Endodermal cell (in vitro differentiated cells): ENCODE results near the gene COG3. TPM values are rescaled to one million over a fixed set of nuclear protein-coding genes. Genes with fewer than 3 reads are reported as not detected.

Experiments used
- DNase-seq: peaks from one replicate; pipeline ENCODE4 v3.0.0-alpha.2; 2017
- H3K27ac ChIP-seq: 2 replicates; pipeline ENCODE4 v1.5.1; 2013; ENCODE audit warnings: mild to moderate bottlenecking, low read depth, low read length, moderate library complexity
- H3K27me3 ChIP-seq: 2 replicates; pipeline ENCODE4 v1.6.1; 2013; ENCODE audit warnings: mild to moderate bottlenecking, low read length, moderate library complexity; ENCODE audit not compliant: insufficient read depth, control insufficient read depth, poor library complexity, severe bottlenecking
- H3K36me3 ChIP-seq: 2 replicates; pipeline ENCODE4 v1.7.0; 2013; ENCODE audit warnings: mild to moderate bottlenecking, low read length, moderate library complexity; ENCODE audit not compliant: control insufficient read depth, insufficient read depth
- H3K4me1 ChIP-seq: one replicate; pipeline ENCODE4 v1.7.0; 2013; ENCODE audit warnings: low read length; ENCODE audit not compliant: control insufficient read depth, insufficient read depth
- H3K4me3 ChIP-seq: 2 replicates; pipeline ENCODE4 v1.5.1; 2013; ENCODE audit warnings: mild to moderate bottlenecking, low read length, moderate library complexity
- H3K9ac ChIP-seq: 2 replicates; pipeline ENCODE4 v1.6.1; 2013; ENCODE audit warnings: mild to moderate bottlenecking, low read length, moderate library complexity; ENCODE audit not compliant: poor library complexity, severe bottlenecking; ENCODE audit errors: extremely low read depth
- H3K9me3 ChIP-seq: 2 replicates; pipeline ENCODE4 v1.6.1; 2013; ENCODE audit warnings: mild to moderate bottlenecking, low read length, moderate library complexity; ENCODE audit not compliant: control insufficient read depth
- H3K27ac Mint-ChIP-seq: 2 replicates; pipeline ENCODE4 v1.8.0; 2020; ENCODE audit warnings: mixed read lengths
- H3K27me3 Mint-ChIP-seq: 2 replicates; pipeline ENCODE4 v1.8.0; 2021; ENCODE audit warnings: mild to moderate bottlenecking, mixed read lengths; ENCODE audit not compliant: insufficient read depth
- H3K36me3 Mint-ChIP-seq: 2 replicates; pipeline ENCODE4 v1.8.0; 2020; ENCODE audit warnings: low read depth, mixed read lengths
- H3K4me1 Mint-ChIP-seq: 2 replicates; pipeline ENCODE4 v1.8.0; 2020; ENCODE audit warnings: mixed read lengths
- H3K4me3 Mint-ChIP-seq: 2 replicates; pipeline ENCODE4 v1.8.0; 2020; ENCODE audit warnings: mild to moderate bottlenecking, moderate library complexity, mixed read lengths
- H3K9me3 Mint-ChIP-seq: 2 replicates; pipeline ENCODE4 v1.8.0; 2020; ENCODE audit warnings: mild to moderate bottlenecking, mixed read lengths
- CTCF ChIP-seq: fragments of 200-600 bp; sonication (generic); conservative IDR thresholded peaks from 2 replicates; pipeline ENCODE4 v1.5.0; 2021; ENCODE audit warnings: antibody characterized with exemption, mild to moderate bottlenecking
- WGBS, 2 experiments: methylation state at CpG; one replicate each; pipeline versions ENCODE4 v1.1.5 to v1.1.7; 2013; ENCODE audit warnings: missing lambda C conversion rate in 2 of 2, mixed read lengths in 1 of 2; ENCODE audit not compliant: insufficient coverage in 1 of 2, insufficient read length in 1 of 2; 5-methylcytosine and 5-hydroxymethylcytosine counted together
- total RNA-seq, 2 donors: library from RNA; stranded (reverse); fragmentation: NEBNext Ultra II Directional in 1 of 2; extraction: Animal tissue kit (Norgen Biotek cat#: 25700) in 1 of 2; gene quantifications; 2 replicates in 1 of 2; 3 replicates in 1 of 2; pipeline ENCODE4 v1.2.1, GENCODE V29; 2021

Gene COG3
- total RNA-seq, 2 donors from 2014 or later = 21.8 to 23.8 TPM

- Mint-ChIP-seq H3K9me3 (no peaks in the 10 kb centered on the region), H3K4me1 (peaks cover 11% of the 10 kb centered on the region), H3K27me3 (peaks cover 21% of the 10 kb centered on the region), H3K36me3 (peaks cover 6% of the 10 kb centered on the region), H3K4me3 (peak overlapping the region; percentile 93), H3K27ac (peak overlapping the region; percentile 93)
- Histone ChIP-seq H3K27ac (peak overlapping the region; percentile 93), H3K4me3 (peak overlapping the region; percentile 99), H3K4me1 (no peaks in the 10 kb centered on the region), H3K27me3 (peaks cover 23% of the 10 kb centered on the region), H3K36me3 (peaks cover 10% of the 10 kb centered on the region), H3K9ac (peak overlapping the region; percentile 80), H3K9me3 (peaks cover 4% of the 10 kb centered on the region)
- DNase-seq = no peak
- 91 to 95% methylated on average over 4 to 9 of the region's 9 CpGs for WGBS, 2 experiments
- TF ChIP-seq CTCF = no peak
Observed at GRCh38 chr13:45464141-45464686, 525 bp upstream of the COG3 start.

- TF ChIP-seq CTCF = no peak
- H3K9me3 Mint-ChIP-seq = no peaks in the 10 kb centered on the region
- no peak overlapping the region for H3K27ac Mint-ChIP-seq
Observed at GRCh38 chr13:45466359-45466758, 1.6 kb downstream of the COG3 start.

GRCh38 chr13:45468635-45469034 lies 3.9 kb downstream of the COG3 start:
- Histone ChIP-seq H3K27ac (no peak overlapping the region), H3K4me3 (no peak overlapping the region), H3K36me3 (peaks cover 10% of the 10 kb centered on the region), H3K9me3 (peaks cover 8% of the 10 kb centered on the region), H3K4me1 (no peaks in the 10 kb centered on the region), H3K9ac (no peak overlapping the region), H3K27me3 (no peaks in the 10 kb centered on the region)
- TF ChIP-seq CTCF = no peak
- Mint-ChIP-seq H3K9me3 (peaks cover 2% of the 10 kb centered on the region), H3K36me3 (peaks cover 16% of the 10 kb centered on the region), H3K27me3 (no peaks in the 10 kb centered on the region), H3K4me3 (no peak overlapping the region), H3K27ac (no peak overlapping the region), H3K4me1 (peaks cover 13% of the 10 kb centered on the region)
- WGBS, 2 experiments = 88% methylated on average over 1 of the region's 1 CpG; no CpG with 5 or more reads in 1 of the 2 experiments
- no peak for DNase-seq

More at GRCh38 chr13:45466359-45466758, 1.6 kb downstream of the COG3 start:
- H3K4me1 ChIP-seq = no peaks in the 10 kb centered on the region
- H3K36me3 ChIP-seq = peaks cover 10% of the 10 kb centered on the region
- peaks cover 6% of the 10 kb centered on the region for H3K9me3 ChIP-seq
- WGBS, 2 experiments = 91 to 97% methylated on average over 4 of the region's 4 CpGs
- Mint-ChIP-seq H3K4me1 (peaks cover 11% of the 10 kb centered on the region), H3K27me3 (peaks cover 17% of the 10 kb centered on the region), H3K36me3 (peaks cover 10% of the 10 kb centered on the region), H3K4me3 (peak overlapping the region; percentile 93)
- peak overlapping the region; percentile 99 for H3K4me3 ChIP-seq
- H3K27ac ChIP-seq = no peak overlapping the region
- no peak for DNase-seq
- H3K27me3 ChIP-seq = peaks cover 17% of the 10 kb centered on the region
- H3K9ac ChIP-seq = no peak overlapping the region
